GM03348 (cell line): ENCODE results near the gene MGLL.

Source experiments
- DNase-seq: peaks from one replicate; pipeline ENCODE4 v3.0.0; 2012; ENCODE audit warnings: low spot score

The MGLL gene

GRCh38 chr3:127789051-127789450, 33.3 kb downstream of the MGLL start:
- no peak for DNase-seq

GRCh38 chr3:127788451-127788909, 33.8 kb downstream of the MGLL start:
- DNase-seq: no peak

GRCh38 chr3:127787571-127788365, 34.5 kb downstream of the MGLL start:
- DNase-seq: no peak

GRCh38 chr3:127787071-127787490, 35.2 kb downstream of the MGLL start:
- peak; percentile 45 for DNase-seq

- DNase-seq: peak; percentile 83
Measured at GRCh38 chr3:127786353-127787070, 35.8 kb downstream of the MGLL start.

GRCh38 chr3:127785711-127786265, 36.5 kb downstream of the MGLL start:
- no peak for DNase-seq

GRCh38 chr3:127784865-127785710, 37.2 kb downstream of the MGLL start:
- DNase-seq: no peak

- DNase-seq: no peak
Measured at GRCh38 chr3:127784283-127784682, 38.0 kb downstream of the MGLL start.

- DNase-seq: no peak
Measured at GRCh38 chr3:127783642-127784160, 38.6 kb downstream of the MGLL start.

GRCh38 chr3:127783166-127783565, 39.1 kb downstream of the MGLL start:
- DNase-seq: no peak

- DNase-seq: peak; percentile 81
Measured at GRCh38 chr3:127781411-127782001, 40.8 kb downstream of the MGLL start.

GRCh38 chr3:127780536-127781400, 41.5 kb downstream of the MGLL start:
- no peak for DNase-seq

GRCh38 chr3:127779747-127780146, 42.6 kb downstream of the MGLL start:
- no peak for DNase-seq

- DNase-seq: no peak
Measured at GRCh38 chr3:127777921-127778656, 44.2 kb downstream of the MGLL start.

- DNase-seq: no peak
Measured at GRCh38 chr3:127777332-127777731, 45.0 kb downstream of the MGLL start.

GRCh38 chr3:127776347-127776746, 46.0 kb downstream of the MGLL start:
- DNase-seq: no peak

- peak; percentile 74 for DNase-seq
Measured at GRCh38 chr3:127775398-127776109, 46.8 kb downstream of the MGLL start.

GRCh38 chr3:127774647-127775046, 47.7 kb downstream of the MGLL start:
- DNase-seq: no peak
